Neural cell (in vitro differentiated cells): ENCODE results near the gene IRF9. TPM values are rescaled to one million over a fixed set of nuclear protein-coding genes. Genes with fewer than 3 reads are reported as not detected.

Experiments used
- H2AFZ ChIP-seq: fragments of 200-600, 300-800 bp; sonication (generic), shearing (Covaris generic); 2 replicates; pipeline ENCODE4 v1.6.0; 2014; ENCODE audit warnings: low read depth, mild to moderate bottlenecking, antibody characterized with exemption, low read length, moderate library complexity
- H3F3A ChIP-seq: fragments of 200-600 bp; shearing (Covaris generic); 2 replicates; pipeline ENCODE4 v1.6.1; 2016; ENCODE audit warnings: mild to moderate bottlenecking, moderate library complexity, mixed read lengths, antibody characterized with exemption, low read length; ENCODE audit not compliant: insufficient read depth, poor library complexity, severe bottlenecking
- H3K27ac ChIP-seq: fragments of 200-600, 300-800 bp; sonication (generic), shearing (Covaris generic); 2 replicates; pipeline ENCODE4 v1.5.1; 2014; ENCODE audit warnings: mild to moderate bottlenecking, low read length, moderate library complexity
- H3K27me3 ChIP-seq: fragments of 300-800, 200-600 bp; sonication (generic), shearing (Covaris generic); 2 replicates; pipeline ENCODE4 v1.6.0; 2014; ENCODE audit warnings: mild to moderate bottlenecking, low read depth, low read length, moderate library complexity; ENCODE audit not compliant: insufficient read depth
- H3K36me3 ChIP-seq: fragments of 300-800, 200-600 bp; sonication (generic), shearing (Covaris generic); 2 replicates; pipeline ENCODE4 v1.5.1; 2014; ENCODE audit warnings: mild to moderate bottlenecking, antibody characterized with exemption, low read length, moderate library complexity; ENCODE audit not compliant: insufficient read depth
- H3K4me2 ChIP-seq: fragments of 300-800, 200-600 bp; sonication (generic), shearing (Covaris generic); 2 replicates; pipeline ENCODE4 v1.6.0; 2014; ENCODE audit warnings: mild to moderate bottlenecking, low read length
- H3K4me3 ChIP-seq: fragments of 300-800, 200-600 bp; sonication (generic), shearing (Covaris generic); 2 replicates; pipeline ENCODE4 v1.5.1; 2014; ENCODE audit warnings: mild to moderate bottlenecking, low read length, moderate library complexity
- H3K79me2 ChIP-seq: fragments of 200-600 bp; shearing (Covaris generic); replicated peaks from 2 replicates; pipeline ENCODE4 v1.6.0; 2014; ENCODE audit warnings: mild to moderate bottlenecking, low read length, moderate library complexity; ENCODE audit not compliant: insufficient read depth
- H3K9ac ChIP-seq: fragments of 300-800, 200-600 bp; sonication (generic), shearing (Covaris generic); 2 replicates; pipeline ENCODE4 v1.6.1; 2016; ENCODE audit warnings: mild to moderate bottlenecking, low read length, mixed read lengths
- H3K9me2 ChIP-seq: fragments of 200-600 bp; shearing (Covaris generic); 2 replicates; pipeline ENCODE4 v1.6.1; 2016; ENCODE audit warnings: mild to moderate bottlenecking, low read length, mixed read lengths; ENCODE audit not compliant: insufficient read depth
- H3K9me3 ChIP-seq: fragments of 200-600, 300-800 bp; sonication (generic), shearing (Covaris generic); 2 replicates; pipeline ENCODE4 v1.6.1; 2016; ENCODE audit warnings: mild to moderate bottlenecking, mixed run types, low read length, moderate library complexity, mixed read lengths
- H4K20me1 ChIP-seq: fragments of 200-600 bp; shearing (Covaris generic); 2 replicates; pipeline ENCODE4 v1.6.1; 2016; ENCODE audit warnings: mild to moderate bottlenecking, mixed run types; ENCODE audit not compliant: insufficient read depth
- EP300 ChIP-seq: fragments of 450-650 bp; conservative IDR thresholded peaks from 2 replicates; pipeline ENCODE4 v1.6.1; 2014; ENCODE audit warnings: antibody characterized with exemption, mild to moderate bottlenecking, moderate library complexity; ENCODE audit not compliant: poor library complexity, severe bottlenecking
- EZH2 ChIP-seq: fragments of 200-600, 300-800 bp; shearing (Covaris generic), sonication (generic); IDR thresholded peaks from 2 replicates; pipeline ENCODE4 v1.6.1; 2014; ENCODE audit warnings: antibody characterized with exemption, low read length, borderline replicate concordance, mild to moderate bottlenecking; ENCODE audit not compliant: insufficient read depth, poor library complexity, severe bottlenecking
- MXI1 ChIP-seq: fragments of 450-650 bp; conservative IDR thresholded peaks from 2 replicates; pipeline ENCODE4 v1.6.1; 2014; ENCODE audit warnings: antibody characterized with exemption, mild to moderate bottlenecking; ENCODE audit not compliant: poor library complexity, severe bottlenecking
- POLR2AphosphoS5 ChIP-seq: IDR thresholded peaks from 2 replicates; pipeline ENCODE4 v1.6.1; 2012
- RAD21 ChIP-seq: fragments of 450-650 bp; conservative IDR thresholded peaks from 2 replicates; pipeline ENCODE4 v1.6.1; 2014; ENCODE audit warnings: antibody characterized with exemption, mild to moderate bottlenecking, moderate library complexity
- SMC3 ChIP-seq: fragments of 450-650 bp; conservative IDR thresholded peaks from 2 replicates; pipeline ENCODE4 v1.6.1; 2014; ENCODE audit warnings: antibody characterized with exemption, mild to moderate bottlenecking, moderate library complexity; ENCODE audit not compliant: poor library complexity
- TAF1 ChIP-seq: IDR thresholded peaks from 2 replicates; pipeline ENCODE4 v1.6.1; 2012; ENCODE audit warnings: low read depth
- polyA plus RNA-seq: library from polyadenylated mRNA; depleted of rRNA; stranded (reverse); fragments of >200 nt; gene quantifications from 2 replicates; pipeline ENCODE4 v1.2.3, GENCODE V29; 2014
- TF ChIP-seq, protein P1 (sequence below): IDR thresholded peaks from 2 replicates; pipeline ENCODE4 v1.6.1; 2012; ENCODE audit warnings: borderline replicate concordance
- TF ChIP-seq, protein P2 (sequence below): fragments of 450-650 bp; IDR thresholded peaks from 2 replicates; pipeline ENCODE4 v1.5.1; 2014; ENCODE audit warnings: antibody characterized with exemption, mild to moderate bottlenecking, moderate library complexity; ENCODE audit not compliant: poor library complexity, severe bottlenecking

IRF9 gene
- polyA plus RNA-seq, 1 donor from 2014 or later, result 19.6 TPM

DNA sequence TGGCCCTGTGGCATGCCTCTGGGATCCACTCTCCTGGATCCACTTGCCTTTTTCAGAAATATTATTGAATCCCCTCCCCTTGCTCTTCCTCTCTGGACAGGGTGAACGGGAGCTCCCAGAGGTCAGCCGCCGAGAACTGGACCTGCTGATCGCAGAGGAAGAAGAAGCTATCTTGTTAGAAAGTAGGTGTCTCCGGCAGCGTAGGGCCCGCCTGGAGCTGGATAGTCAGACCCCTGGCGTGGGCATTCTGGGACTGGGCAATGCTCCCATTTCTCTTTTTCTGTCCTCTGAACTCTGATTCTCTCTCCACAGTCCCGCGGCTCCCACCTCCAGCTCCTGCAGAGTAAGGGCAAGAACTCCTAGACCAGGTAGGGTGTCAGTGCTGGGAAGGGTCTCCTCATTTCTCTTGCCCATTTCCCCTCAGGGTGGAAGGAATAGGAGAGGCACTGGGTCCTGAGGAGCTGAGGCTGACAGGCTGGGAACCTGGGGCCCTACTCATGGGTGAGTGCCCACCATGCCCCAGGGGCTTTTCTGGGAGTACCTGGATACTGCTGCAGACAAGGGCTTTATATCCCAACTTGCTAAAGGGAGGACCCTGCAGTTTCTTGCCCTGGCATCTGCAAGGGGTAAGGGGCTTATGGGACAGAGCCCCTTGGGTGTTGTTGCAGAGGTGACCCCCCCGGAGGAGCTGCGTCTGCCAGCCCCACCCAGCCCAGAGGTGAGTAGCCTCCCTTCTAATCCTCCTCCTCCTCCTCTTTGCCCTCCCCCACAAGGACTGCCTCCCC, 16.2 kb downstream of the IRF9 start:
- Histone ChIP-seq H3K27ac (no peak overlapping the region), H3K27me3 (no peaks in the 10 kb centered on the region), H3K9me2 (no peaks in the 10 kb centered on the region), H3K9ac (no peak overlapping the region), H3K79me2 (no peaks in the 10 kb centered on the region), H2AFZ (no peak overlapping the region), H3K36me3 (no peaks in the 10 kb centered on the region), H3F3A (no peaks in the 10 kb centered on the region), H3K9me3 (no peaks in the 10 kb centered on the region), H3K4me3 (no peak overlapping the region), H4K20me1 (no peaks in the 10 kb centered on the region), H3K4me2 (no peak overlapping the region)
- TF ChIP-seq, protein P1, sequence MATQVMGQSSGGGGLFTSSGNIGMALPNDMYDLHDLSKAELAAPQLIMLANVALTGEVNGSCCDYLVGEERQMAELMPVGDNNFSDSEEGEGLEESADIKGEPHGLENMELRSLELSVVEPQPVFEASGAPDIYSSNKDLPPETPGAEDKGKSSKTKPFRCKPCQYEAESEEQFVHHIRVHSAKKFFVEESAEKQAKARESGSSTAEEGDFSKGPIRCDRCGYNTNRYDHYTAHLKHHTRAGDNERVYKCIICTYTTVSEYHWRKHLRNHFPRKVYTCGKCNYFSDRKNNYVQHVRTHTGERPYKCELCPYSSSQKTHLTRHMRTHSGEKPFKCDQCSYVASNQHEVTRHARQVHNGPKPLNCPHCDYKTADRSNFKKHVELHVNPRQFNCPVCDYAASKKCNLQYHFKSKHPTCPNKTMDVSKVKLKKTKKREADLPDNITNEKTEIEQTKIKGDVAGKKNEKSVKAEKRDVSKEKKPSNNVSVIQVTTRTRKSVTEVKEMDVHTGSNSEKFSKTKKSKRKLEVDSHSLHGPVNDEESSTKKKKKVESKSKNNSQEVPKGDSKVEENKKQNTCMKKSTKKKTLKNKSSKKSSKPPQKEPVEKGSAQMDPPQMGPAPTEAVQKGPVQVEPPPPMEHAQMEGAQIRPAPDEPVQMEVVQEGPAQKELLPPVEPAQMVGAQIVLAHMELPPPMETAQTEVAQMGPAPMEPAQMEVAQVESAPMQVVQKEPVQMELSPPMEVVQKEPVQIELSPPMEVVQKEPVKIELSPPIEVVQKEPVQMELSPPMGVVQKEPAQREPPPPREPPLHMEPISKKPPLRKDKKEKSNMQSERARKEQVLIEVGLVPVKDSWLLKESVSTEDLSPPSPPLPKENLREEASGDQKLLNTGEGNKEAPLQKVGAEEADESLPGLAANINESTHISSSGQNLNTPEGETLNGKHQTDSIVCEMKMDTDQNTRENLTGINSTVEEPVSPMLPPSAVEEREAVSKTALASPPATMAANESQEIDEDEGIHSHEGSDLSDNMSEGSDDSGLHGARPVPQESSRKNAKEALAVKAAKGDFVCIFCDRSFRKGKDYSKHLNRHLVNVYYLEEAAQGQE, result no peak
- TF ChIP-seq, protein P2, sequence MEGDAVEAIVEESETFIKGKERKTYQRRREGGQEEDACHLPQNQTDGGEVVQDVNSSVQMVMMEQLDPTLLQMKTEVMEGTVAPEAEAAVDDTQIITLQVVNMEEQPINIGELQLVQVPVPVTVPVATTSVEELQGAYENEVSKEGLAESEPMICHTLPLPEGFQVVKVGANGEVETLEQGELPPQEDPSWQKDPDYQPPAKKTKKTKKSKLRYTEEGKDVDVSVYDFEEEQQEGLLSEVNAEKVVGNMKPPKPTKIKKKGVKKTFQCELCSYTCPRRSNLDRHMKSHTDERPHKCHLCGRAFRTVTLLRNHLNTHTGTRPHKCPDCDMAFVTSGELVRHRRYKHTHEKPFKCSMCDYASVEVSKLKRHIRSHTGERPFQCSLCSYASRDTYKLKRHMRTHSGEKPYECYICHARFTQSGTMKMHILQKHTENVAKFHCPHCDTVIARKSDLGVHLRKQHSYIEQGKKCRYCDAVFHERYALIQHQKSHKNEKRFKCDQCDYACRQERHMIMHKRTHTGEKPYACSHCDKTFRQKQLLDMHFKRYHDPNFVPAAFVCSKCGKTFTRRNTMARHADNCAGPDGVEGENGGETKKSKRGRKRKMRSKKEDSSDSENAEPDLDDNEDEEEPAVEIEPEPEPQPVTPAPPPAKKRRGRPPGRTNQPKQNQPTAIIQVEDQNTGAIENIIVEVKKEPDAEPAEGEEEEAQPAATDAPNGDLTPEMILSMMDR, result no peak
- TF ChIP-seq POLR2AphosphoS5 (no peak), EP300 (no peak), TAF1 (no peak)

DNA sequence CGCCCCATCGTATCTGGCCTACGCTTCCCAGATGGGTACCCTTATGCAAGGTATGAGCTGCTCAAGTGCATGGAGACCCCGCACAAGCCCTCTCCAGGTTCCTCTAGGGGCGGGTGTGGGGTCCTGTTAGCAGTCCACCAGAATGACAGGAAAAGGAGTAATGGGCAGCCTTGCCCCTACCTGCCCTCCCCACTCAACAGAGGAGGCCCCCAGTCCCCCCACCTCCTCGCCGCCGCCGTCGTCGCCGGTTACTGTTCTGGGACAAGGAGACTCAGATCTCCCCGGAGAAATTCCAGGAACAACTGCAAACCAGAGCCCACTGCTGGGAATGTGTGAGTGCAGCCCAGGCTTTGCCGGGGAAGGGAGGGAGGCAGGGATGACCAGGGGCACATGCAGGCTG, 16.8 kb downstream of the IRF9 start:
- no peak overlapping the region for H3K4me3 ChIP-seq
- H4K20me1 ChIP-seq, result no peaks in the 10 kb centered on the region
- no peaks in the 10 kb centered on the region for H3F3A ChIP-seq
- no peak for TF ChIP-seq TAF1
- TF ChIP-seq SMC3, result no peak
- TF ChIP-seq, protein P1, result no peak
- TF ChIP-seq EP300, result no peak
- TF ChIP-seq EZH2, result no peak
- TF ChIP-seq, protein P2, result no peak
- TF ChIP-seq MXI1, result no peak
- TF ChIP-seq RAD21, result no peak
- TF ChIP-seq POLR2AphosphoS5, result no peak
- no peaks in the 10 kb centered on the region for H3K9me2 ChIP-seq
- H3K27ac ChIP-seq, result no peak overlapping the region
- no peak overlapping the region for H3K9ac ChIP-seq
- H3K9me3 ChIP-seq, result no peaks in the 10 kb centered on the region
- H2AFZ ChIP-seq, result no peak overlapping the region
- H3K4me2 ChIP-seq, result no peak overlapping the region
- H3K27me3 ChIP-seq, result no peaks in the 10 kb centered on the region
- no peaks in the 10 kb centered on the region for H3K36me3 ChIP-seq
- H3K79me2 ChIP-seq, result no peaks in the 10 kb centered on the region
